ENCODE data around the gene SLC5A4.
"Not testable (repeated sequence)": the region's sequence is repeated elsewhere in the genome, so short reads cannot be mapped to it uniquely, and the experiment has no call there.

SLC5A4 gene

GRCh38 chr22:32197553-32198226 lies 57.5 kb downstream of the SLC5A4 start:
- DNase-seq, result not testable (repeated sequence)

GRCh38 chr22:32195900-32196299 lies 59.2 kb downstream of the SLC5A4 start:
- DNase-seq, result not testable (repeated sequence)

- not testable (repeated sequence) for DNase-seq
These were observed 61.8 kb downstream of the SLC5A4 start for GRCh38 chr22:32193346-32193745.

GRCh38 chr22:32191021-32191420 lies 64.1 kb downstream of the SLC5A4 start:
- not testable (repeated sequence) for DNase-seq

GRCh38 chr22:32185821-32186220 lies 69.3 kb downstream of the SLC5A4 start:
- DNase-seq, result no peak

GRCh38 chr22:32183625-32184024 lies 71.5 kb downstream of the SLC5A4 start:
- no peak for DNase-seq

- DNase-seq, result no peak
These were observed 74.1 kb downstream of the SLC5A4 start for GRCh38 chr22:32181043-32181442.

- DNase-seq, result no peak
These were observed 77.9 kb downstream of the SLC5A4 start for GRCh38 chr22:32177221-32177765.

- DNase-seq, result no peak
These were observed 79.2 kb downstream of the SLC5A4 start for GRCh38 chr22:32175683-32176644.

GRCh38 chr22:32175115-32175514 lies 80.0 kb downstream of the SLC5A4 start:
- DNase-seq, result no peak
